HG02642 (cell line): ENCODE results near the gene MEN1.

Experiments used
- ATAC-seq: cut with Tn5 transposase; IDR thresholded peaks from one replicate; pipeline ENCODE4 v1.9.1; 2021; ENCODE audit warnings: mild to moderate bottlenecking; ENCODE audit not compliant: unreplicated experiment, poor library complexity

The MEN1 gene

DNA sequence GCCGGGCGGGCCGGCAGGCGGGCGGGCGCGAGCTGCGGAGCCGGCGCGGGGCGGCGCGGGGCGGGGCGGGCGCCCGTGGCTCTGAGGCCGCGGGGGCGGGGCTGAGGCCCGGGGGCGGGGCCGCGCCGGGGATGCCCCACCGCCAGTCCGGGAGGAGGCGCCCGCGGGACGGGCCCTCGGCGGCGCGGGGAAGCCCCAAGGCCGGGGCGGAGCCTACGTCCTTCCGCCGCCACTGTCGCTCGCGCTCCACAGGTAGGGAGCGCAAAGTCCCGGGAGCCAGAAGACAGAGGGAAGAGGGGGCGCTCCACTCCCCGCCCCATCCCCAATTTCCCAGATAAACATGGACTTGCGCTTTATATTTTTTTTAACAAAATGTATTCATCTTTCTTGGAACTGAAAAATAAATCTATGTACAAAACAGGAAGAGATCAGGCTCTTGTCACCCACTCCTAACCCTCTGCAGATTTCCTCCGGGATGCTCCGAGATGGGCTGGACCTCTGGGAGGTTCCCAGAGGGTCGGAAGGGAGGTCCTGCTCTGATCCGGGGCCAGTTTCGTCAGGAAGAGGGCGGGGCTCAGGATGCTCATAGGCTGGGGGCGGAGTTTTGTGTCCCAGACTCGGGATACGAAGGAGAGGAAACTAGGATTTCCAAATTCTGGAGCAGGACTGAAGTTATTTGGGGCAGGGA, 7.0 kb downstream of the MEN1 start, which contains the start of gene MAP4K2:
Gene MAP4K2 (minus strand): TSS at position 57 of the 688 bp plus-strand sequence. CDS start 65 bp downstream, outside the sequence.
- ATAC-seq = peak; percentile 73

DNA sequence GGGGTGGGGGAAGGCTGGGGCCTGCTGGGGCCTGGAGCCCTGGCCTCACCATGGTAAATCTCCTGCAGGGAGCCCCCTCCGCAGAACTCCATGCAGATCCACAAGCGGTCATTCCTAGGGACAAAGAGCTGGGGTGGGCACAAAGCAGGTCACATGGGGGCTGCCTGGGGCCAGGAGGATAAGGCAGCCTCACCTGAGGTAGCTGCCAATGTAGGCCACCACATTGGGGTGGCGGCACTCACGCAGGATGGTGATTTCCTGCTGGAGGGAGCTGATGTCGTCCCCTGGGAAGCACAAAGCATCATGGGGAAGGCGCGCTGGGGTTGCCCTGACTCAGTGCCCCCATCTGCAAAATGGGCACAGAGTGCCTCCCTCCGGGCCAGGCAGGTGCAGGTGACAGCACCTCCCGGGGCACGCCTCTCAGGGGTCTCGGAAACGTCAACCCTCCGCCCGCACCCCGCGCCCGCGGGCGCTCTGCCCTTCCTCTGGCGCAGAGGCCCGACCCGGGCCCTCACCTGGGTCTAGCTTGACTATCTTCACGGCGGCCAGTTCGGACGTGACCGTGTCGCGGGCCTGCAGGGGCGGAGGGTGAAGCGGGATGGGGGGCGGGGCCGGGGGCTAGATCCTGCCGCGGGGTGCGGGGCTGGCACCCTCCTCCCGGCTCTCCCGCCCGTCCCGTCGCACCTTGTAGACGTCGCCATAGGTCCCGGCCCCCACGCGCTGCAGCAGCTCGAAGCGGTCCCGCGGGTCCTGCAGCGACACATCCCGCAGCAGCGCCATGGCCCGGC, 7.8 kb downstream of the MEN1 start:
- ATAC-seq = peak; percentile 19

DNA sequence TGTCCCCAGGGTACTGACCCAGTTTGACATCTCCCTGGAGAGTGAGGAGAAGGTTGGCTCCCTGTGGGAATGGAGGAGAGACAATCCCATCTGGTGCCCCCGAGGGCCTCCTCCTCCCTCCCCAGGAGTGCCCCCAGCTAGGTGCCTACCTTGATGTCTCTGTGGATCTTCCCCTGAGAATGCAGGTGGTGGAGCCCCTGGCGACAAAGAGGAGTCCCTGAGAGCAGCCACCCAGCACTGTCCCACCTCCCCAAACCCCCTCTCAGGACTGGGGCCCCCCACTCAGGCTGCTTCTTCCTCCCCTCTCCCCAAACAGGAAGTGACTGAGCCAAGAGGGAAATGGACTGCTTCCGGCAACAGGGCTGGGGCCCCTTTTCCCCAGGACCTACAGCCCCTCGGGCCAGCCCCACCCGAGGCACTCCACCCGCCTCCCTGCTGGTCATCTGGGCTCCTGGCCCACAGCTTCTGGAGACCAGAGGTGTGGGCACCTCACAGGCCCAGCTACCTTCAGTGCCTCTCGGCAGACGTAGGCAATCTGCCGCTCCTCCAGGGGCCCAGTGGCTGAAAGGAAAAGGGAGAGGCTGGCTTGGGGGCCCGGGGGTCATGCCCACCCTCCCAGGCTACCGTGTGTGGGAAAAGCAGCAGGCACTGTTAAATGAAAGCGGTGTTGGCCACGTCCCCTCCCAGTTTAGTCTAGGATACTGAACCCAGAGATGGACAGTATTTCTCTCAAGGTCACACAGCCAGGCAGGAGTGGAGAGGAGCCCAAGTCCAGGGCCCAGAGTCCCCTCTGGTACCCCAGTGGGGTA, 8.6 kb downstream of the MEN1 start:
- ATAC-seq = no peak

DNA sequence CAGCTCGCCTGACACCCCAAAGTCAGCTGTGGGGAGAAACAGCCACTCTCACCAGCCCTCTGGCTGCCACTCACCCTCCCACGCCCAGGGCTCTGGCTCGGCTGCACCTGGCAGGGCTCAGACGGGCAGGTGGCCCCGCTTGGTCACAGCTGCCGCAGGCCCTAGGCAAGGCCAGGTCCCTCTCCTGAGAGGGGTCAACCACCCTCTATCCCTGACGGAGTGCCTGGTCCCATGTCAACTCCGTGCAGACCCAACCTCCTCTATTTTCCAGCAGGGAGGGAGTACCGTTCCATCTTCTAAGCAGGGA, 9.2 kb downstream of the MEN1 start:
- ATAC-seq = no peak

DNA sequence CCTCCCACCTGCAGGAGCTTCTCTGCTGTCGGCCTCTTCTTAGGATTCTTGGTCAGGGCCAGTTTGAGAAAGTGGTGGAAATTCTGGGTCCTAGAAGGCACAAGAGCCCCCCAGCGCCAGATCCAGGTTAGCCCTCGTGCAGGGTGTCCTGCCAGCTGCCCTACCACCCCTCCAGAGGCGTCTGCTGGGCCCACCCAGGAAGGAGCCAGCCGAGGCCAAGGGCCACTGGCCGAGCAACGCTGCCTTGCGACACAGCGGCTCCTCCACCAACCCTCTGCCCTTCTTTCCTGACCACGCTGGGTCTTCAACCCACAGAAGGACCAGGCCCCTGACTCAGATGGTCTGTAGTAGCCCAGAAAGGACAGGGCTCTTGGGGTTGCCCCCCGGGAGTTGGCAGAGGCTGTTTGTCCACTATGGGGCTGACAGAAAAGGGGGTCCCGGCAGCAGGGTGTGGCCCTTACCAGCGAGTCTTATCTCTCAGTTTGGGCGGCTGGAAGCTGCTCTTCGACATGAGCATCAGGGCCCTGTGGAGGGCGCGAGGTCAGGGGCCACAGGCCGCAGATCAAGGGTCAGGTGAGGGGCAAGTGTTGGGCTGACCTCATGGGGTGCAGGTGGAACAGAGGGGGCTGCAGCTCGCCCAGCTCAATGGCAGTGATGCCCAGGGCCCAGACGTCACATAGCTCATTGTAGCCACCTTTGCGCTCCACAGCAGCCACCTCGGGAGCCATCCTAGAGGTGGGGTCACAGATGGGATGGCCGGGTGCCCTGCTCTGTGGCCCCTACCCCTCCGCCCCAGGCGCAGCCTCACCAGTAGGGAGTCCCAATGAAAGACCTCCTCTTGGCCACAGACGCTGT, 9.8 kb downstream of the MEN1 start:
- no peak for ATAC-seq

DNA sequence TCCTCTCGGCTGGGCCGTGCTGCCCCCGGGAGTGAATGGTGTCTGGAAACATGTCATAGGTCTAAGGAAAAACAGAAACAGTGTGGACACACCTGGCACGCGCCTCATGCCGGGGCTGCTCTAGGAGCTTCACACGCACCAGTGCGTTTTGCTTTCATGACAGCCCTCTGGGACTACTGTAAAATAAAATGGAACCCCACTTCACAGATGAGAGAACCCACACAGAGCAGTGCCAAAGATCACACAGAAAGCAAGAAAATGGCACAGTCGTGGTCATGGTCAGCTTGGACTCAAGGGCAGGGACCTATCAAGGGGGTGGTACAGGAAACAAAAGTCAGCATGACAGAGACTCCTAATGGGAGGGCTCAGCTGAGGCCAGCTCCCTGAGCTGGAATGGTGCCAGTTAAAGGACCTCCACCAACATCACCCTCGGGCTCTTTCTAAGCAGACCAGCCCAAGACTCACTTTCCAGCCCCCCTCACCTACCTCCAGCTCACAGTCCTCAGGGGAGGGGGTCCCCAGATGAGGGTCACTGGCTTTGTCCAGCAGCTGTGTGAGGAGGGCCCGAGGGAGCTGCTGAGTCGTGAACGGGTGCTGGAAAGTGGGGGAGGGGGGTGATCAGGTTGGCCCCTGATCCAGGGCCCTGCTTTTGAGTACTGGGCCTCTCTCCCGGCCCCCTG, 10.6 kb downstream of the MEN1 start:
- ATAC-seq = no peak

DNA sequence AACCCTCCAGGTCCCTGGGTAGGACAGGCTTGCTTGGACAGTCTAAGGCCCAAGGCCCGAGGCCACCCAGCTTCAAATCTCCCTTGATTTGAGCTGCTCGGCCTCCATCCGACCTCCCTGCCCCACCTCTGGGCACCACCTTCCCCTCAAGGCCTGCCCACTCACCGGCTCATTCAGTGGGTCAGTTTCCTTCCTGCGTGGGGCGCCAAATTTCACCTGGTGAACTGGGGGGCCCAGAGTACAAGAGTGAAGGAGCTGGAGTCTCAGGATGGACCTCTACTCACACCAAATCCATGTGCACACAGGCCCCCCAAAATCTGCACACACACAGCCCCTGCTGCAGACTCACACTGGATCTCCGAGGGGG, 11.1 kb downstream of the MEN1 start:
- ATAC-seq = no peak

DNA sequence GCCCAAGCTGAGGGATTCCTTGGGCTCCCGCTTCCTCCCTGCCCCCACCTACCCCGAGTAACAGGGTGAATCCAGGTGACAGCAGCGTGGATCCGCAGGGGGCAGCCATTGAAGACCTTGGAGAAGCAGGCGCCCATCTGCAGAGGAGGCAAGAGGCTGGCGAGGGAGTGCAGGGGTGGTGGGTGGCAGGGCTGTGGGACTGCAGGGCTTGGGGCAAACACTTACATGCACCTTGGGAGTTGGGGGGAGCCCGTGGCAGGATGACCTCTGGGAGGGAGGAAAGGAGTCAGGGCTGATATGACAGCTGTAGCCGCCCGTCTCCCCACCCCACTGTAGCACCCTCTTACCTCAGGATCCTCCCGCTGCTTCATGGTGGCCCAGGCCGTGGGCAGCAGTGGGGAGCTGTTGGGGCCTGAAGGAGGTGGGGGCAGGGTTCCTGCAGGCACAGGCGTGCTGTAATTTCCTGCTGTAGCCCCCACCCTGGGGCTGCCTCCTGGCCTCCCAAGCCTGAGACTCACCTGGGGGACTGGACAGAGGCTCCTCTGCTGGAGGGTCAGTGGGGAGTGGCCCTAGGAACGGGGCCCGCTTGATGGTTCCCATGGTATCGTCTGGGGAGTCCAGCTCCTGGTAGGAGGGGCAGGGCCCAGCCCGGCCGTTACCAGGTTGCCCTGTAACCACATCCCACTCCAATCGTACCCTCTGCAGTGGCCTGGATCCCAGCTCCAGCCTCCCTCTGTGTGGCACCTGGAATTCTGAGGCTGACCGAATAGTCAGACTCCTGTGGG, 13.4 kb downstream of the MEN1 start:
- ATAC-seq = no peak

DNA sequence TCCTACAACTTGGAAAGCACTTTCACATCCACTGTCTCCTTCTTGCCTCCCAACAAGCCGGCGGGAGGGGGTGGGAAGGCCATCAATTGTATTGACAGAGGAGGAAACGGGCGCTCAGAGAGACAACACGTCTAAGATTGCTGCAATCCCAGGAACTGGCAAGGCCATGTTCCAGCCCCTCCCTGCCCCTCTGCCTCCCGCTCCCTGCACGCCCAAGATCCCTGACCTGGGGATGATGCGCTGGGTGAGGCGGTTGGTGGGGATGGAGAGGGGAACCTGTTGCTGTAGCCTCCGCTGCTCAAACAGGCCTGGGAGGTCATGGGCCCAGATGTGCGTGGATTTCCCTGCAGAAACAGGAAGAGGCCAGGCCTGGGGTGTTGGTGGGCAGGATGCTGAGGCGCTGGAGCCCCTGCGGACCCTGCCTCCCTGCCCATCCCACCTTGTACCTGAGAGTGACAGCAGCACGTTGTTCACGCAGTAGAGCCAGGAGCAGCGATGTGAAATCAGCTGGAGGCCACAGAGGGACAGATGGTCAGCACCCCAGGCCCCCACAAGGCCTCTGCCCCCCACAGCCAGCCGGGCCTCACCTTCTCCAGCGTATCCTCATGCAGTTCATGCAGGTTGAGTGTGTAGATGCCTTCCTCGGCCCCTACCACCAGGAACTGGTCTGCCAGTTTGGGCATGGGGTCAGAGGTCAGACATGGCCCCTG, 14.1 kb downstream of the MEN1 start:
- no peak for ATAC-seq

DNA sequence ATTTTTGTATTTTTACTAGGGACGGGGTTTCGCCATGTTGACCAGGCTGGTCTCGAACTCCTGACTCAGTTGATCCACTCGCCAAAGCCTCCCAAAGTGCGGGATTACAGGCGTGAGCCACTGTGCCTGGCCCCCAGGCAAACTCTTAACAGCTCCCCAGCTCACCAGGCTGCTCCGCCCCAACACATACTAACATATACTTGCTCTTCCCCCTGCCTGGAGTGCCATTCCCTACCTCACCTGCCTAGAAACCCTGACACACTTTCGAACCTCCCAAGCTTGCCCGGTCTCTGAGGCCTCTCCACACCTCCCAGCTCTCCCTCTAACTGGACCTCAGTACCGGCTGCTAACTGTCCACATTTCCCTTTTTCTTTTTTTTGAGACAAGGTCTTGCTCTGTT, 15.8 kb downstream of the MEN1 start:
- no peak for ATAC-seq

DNA sequence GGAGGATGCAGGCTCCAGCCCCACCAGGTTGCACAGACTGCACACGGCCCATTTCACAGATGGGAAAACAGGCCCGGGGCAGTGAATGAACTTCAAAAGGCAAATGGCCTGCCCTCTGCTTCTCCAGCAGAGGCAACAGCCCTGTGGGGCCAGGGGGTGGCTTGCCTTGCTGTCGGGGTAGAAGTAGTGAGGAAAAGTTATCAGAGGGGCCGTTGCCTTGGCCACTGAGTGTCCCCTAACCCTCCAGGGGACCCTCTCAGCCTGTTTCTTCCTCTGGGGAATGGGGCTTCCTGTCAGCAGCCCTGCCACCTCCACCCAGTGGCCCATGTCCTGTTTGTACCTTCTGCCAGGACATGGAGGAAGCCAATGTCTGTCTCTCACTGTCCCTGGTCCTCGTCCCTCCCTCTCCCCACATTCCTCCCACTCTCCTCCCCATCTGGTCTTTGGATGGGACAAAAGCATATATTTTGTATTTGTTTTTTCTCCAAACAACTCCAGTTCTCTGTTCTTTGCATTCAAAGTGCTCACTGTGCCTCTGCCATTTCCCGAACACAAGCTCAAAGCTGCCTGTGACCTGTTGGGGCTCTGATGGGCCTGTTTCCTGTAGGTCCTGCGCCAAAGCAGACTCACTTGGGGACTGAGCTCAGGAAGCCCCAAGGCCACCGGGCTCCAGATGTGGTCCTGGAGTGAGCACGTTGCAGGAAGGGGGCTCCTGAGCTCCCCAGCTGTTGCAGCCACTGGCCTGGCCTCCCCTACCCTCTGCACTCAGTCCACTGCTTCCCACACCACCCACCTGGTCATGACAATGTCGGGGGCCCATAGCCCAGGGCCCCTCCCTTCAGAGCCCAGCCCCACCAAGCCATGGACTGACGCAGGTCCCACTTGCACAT, 16.8 kb downstream of the MEN1 start:
- ATAC-seq = no peak

DNA sequence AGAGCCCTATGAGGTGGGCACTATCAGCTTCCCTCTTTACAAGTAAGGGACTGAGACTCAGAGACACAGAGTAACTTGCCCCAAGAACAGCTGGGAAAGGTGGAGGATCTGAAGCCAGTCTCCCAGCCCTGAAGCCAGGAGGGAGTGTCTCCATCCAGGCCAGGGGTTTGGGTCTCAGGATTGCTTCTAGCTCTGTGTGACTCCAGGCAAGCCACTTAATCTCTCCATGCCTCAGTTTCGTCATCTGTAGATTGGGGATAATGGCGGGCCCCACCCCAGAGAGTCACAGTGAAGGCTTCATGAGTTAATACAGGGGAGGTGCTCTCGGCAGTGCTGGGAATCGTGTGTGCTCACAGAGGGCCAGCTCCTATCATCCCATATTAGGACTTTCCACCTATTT, 17.9 kb downstream of the MEN1 start:
- no peak for ATAC-seq

DNA sequence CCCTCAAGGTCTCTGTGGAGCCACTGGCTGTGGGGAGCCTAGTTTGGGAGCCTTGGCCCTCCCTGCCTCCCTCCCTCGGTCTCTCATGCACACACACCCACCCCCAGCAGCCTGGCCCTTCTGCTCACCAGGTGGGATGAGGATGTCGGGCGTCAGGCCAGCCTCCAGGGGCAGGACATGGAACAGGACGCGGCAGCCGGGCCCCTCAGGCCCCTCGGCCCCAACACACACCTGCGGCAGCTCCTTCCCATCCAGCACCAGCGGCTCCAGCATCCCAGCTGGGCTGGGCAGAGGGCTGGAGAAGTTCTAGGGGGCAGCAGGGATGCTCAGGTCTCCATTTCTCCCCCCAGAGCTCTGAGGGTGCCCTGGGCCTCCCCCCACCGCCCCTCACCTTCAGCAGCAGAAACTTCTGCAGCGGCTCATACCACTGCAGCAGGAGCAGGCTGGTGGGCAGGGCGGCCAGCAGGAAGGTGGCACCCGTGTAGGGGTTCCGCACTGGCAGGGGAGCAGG, 18.5 kb downstream of the MEN1 start:
- no peak for ATAC-seq

DNA sequence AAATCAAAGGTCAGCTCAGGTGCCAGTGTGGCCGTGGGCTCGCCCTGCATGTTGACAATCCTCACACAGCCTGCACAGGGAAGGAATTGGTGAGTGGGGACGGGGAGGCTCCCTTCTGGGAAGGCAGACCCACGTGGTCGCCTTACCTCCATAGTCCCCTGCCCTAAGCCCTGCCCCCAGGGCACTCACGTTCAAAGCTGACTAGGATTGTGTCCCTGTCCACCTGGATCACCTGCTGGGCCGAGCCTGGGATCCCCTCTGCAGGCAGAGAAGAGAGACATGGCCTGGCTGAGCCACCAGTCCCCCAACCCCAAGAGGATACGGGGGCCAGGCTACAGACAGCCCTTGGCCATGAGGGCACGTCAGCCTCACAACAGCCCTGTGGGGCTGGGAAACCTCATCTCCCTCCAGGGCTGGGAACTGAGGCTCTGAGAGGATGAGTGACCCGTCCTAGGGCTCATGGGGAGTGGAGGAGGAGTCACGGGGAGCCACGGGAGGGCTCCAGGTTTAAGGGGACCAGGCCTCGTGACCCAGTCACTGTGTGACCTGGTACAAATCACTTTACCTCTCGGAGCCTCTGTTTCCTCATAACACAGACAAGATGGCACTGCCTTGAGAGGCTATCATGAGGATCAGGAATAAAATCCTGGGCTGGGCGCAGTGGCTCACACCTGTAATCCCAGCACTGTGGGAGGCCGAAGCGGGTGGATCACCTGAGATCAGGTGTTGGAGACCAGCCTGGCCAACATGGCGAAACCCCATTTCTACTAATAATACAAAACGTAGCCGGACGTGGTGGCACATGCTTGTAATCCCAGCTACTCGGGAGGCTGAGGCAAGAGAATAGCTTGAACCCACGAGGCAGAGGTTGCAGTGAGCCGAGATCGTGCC, 19.9 kb downstream of the MEN1 start:
- no peak for ATAC-seq

DNA sequence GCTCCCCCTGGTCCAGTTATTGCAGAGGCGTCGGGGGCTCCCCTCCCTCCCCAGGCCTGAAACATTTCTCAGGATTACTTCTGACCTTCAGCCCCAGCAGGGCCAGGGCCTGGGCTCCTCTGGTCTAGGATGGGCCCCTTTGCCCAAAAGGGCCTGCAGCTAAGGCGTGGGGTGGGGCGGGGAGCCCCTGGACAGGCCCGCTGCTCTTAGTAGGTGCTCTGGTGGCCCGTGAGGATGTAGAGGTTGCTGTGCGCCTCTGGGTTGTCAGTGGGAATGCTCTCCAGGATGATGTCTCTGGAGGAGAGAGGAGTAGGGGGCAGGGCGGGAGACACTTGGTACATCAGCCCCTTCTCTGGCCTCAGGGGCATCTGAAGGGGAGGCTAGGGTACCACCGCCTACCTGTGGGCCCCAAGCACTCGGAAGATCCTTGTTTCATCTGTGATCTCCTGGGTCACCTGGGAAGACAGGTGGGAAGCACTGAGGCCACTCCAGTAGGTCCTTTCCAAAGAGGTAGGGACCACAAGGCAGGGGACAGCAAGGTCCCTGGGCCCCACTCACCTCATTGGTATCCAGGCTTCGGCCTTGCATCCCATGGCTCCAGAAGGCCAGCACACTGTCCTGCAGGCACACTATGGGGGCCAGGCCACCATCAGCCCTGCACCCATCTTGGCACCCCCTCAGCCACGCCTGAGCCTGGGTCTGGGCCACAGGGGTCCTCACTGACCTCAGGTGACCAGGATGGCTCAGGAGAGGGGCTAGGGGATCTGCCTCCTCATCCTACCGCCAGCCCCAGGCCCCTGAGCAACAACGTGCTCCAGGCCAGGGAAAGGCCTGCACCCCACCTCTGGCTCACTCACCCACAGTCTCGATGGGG, 20.8 kb downstream of the MEN1 start:
- no peak for ATAC-seq
